HG02885 (cell line): ENCODE measurements around the gene PARP11.

Experiments used
- ATAC-seq: cut with Tn5 transposase; IDR thresholded peaks from one replicate; pipeline ENCODE4 v1.9.1; 2021; ENCODE audit warnings: mild to moderate bottlenecking; ENCODE audit not compliant: unreplicated experiment, poor library complexity

PARP11 gene

GRCh38 chr12:3777206-3777809 lies 95.9 kb downstream of the PARP11 start:
- no peak for ATAC-seq

DNA sequence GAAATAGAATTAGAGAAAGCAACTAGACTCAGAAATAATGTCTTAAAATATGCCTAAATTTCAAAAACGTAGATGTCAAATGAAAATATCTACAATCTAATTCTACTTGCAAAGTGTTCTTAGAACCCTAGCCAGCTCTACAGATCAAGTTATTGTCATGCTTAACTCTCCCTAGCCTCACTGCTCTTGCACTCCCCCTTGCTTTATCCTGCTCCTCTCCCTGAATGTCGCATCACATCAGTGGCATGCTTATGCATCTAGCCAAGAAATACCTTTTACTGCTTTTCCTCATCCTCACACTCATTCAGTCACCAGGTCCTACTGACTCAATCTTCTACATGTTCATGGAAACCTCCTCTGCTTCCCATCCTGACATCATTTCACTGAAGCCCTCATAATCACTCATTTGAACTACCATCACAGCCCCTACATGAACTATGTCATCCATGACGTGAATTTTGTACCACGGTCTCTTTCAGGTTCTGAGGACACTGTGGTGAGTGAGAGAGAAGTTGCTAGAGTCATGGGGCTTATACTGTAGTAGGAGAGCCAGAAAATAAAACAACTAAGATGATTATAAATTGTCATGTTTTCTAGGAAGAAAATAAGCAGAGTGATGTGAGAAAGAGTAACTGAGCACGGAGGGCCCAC lies 97.7 kb downstream of the PARP11 start:
- no peak for ATAC-seq

DNA sequence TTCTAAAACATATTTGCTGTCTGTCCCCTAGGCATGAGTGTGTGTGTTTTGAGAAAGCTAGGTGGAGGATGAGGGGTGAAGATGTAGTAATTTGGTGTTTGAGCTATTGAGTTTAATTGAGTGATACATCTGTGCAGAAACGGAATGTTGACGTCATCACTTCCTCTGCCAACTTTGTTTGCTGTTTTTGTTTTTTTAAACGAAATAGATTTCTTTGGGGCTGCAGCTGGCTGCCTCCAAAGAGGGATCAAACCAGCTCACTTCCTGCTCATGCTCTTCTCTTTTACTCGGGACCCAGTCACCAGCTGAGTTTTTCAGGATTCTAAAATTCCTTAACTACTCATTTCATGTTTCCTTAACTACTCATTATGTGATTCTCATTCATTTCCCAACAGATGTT lies 100.8 kb downstream of the PARP11 start:
- no peak for ATAC-seq

DNA sequence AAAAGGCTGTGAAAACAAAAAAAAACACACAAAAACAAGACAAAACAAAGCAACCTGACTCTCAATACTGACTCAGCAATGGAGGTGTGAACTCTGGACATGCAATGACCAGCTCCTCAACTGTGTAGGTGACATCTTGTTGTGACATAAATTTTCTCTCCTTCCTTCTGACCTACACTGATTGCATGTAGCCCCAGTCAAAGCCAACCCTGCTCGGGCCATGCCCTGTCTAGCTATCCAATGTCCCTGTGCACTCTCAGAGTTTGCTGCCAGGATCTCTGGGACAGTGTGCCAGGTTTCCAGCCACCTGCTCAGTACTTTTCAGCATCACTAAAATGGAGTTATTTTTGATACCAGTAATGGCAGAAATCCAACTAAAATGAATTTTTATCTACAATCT lies 101.3 kb downstream of the PARP11 start:
- no peak for ATAC-seq

DNA sequence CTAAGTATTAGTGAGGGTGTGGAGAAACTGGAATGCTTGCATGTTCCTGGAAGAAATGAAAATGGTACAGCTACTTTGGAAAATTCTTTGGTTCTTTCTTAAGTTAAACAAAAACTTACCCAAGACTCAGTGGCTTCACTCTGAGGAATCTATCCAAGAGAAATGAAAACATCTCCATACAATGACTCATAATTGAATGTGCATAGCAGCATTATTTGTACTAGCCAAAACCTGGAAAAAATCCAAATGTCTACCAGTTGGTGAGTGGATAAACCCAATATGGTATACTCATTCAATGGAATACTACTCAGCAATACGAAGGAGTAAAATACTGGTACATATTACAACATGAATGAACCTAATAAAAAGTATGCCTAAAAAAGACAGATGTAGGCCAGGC lies 102.3 kb downstream of the PARP11 start:
- ATAC-seq, result no peak

- no peak for ATAC-seq
Measured at GRCh38 chr12:3768911-3769447, 104.2 kb downstream of the PARP11 start.

DNA sequence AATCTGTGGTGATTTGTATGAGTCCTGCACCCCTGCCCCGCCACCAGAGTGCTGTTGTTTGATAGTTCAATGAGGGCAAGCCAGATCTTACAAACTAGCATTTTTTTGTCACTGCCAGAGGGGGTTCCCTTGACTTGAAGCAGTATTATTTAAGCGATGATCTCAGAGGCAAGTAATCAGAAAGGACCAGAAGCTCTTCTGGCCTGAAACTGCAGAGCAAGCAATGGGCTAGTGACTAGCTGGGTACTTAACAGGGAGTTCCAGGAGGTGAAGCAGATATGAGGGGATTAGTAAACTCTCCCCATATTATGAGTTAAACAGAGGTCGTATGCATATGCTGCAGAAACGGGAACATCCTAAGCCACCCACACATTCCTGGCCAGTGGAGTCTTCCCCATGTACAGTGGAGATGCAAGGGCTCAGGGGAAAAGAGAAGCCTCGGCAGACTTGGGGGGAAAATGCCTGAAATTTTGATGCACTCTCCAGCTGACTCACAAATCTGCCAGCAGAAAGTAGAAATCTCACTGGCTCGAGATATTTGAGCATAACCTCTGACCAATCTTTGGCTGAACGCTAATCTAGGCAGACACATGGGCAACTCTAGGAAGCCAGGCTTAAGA lies 112.0 kb downstream of the PARP11 start:
- ATAC-seq, result no peak

- ATAC-seq, result no peak
Measured at GRCh38 chr12:3759878-3760277, 113.3 kb downstream of the PARP11 start.
